K562 (cell line): ENCODE results near the gene HELZ. TPM values are rescaled to one million over a fixed set of nuclear protein-coding genes. Genes with fewer than 3 reads are reported as not detected.

Experiments used
- ATAC-seq: fragments of 200-7000 bp; cut with Tn5 transposase; 3 replicates; pipeline ENCODE4 v1.9.1; 2020; ENCODE audit warnings: moderate library complexity
- BruUV-seq: library from RNA; stranded (reverse); fragments of 400-500 nt; replicated peaks from 2 replicates; lab custom pipeline; 2021; lab: Mats Ljungman, UMichigan
- CTCF ChIA-PET: fragments of 300-600 bp; formaldehyde crosslinking; extraction: SDS; loops from one replicate; lab custom pipeline; 2021; ENCODE audit warnings: low intra/inter-chr PET ratio; lab: Yijun Ruan, JAX
- POLR2A ChIA-PET: fragments of 300-600, 350-650 bp; sonication (Branson Sonifier 250); formaldehyde crosslinking; extraction: SDS; loops from one replicate; lab custom pipeline; 2021; ENCODE audit warnings: antibody characterized with exemption, inconsistent platforms; lab: Yijun Ruan, JAX
- DNase-seq, 4 experiments: peaks; one replicate each; pipeline versions ENCODE4 v3.0.0 to v3.0.0-alpha.2; 2011 to 2018; ENCODE audit warnings: low spot score in 3 of 4, mixed read lengths in 3 of 4; ENCODE audit errors: extremely low read depth in 1 of 4
- FAIRE-seq: peaks from 2 replicates; lab custom pipeline; 2011; peaks lifted over from hg19 to GRCh38; lab: Jason Lieb, UNC
- H2AFZ ChIP-seq: 2 replicates; pipeline ENCODE4 v1.6.0; 2011; ENCODE audit warnings: low read depth, low read length, control low read depth, inconsistent platforms
- H3K27ac ChIP-seq: fragments of 200-600 bp; 3 replicates; pipeline ENCODE4 v1.8.0; 2011; ENCODE audit warnings: low read depth, mild to moderate bottlenecking, control low read depth, inconsistent platforms, low read length, moderate library complexity, mixed read lengths; ENCODE audit errors: extremely low read depth
- H3K27me3 ChIP-seq, 2 experiments: fragments of 300-600 bp in 1 of 2; 2 replicates in 1 of 2; 3 replicates in 1 of 2; pipeline versions ENCODE4 v1.6.0 to v1.8.0; 2011; ENCODE audit warnings: inconsistent platforms in 2 of 2, low read length in 2 of 2, mild to moderate bottlenecking in 1 of 2, mixed read lengths in 1 of 2, moderate library complexity in 1 of 2; ENCODE audit not compliant: control insufficient read depth in 2 of 2, insufficient read depth in 2 of 2
- H3K36me3 ChIP-seq: fragments of 300-600 bp; 3 replicates; pipeline ENCODE4 v1.8.0; 2011; ENCODE audit warnings: mild to moderate bottlenecking, low read length, inconsistent platforms; ENCODE audit not compliant: control insufficient read depth, insufficient read depth
- H3K4me1 ChIP-seq, 2 experiments: fragments of 200-600 bp in 1 of 2; replicated peaks in 1 of 2; 2 replicates in 1 of 2; 3 replicates in 1 of 2; pipeline versions ENCODE4 v1.5.1 to v1.8.0; 2011; ENCODE audit warnings: inconsistent platforms in 2 of 2, low read length in 2 of 2, mild to moderate bottlenecking in 1 of 2, mixed read lengths in 1 of 2, moderate library complexity in 1 of 2; ENCODE audit not compliant: control insufficient read depth in 2 of 2, insufficient read depth in 2 of 2
- H3K4me2 ChIP-seq: 2 replicates; pipeline ENCODE4 v1.6.1; 2011; ENCODE audit warnings: low read length, control low read depth, inconsistent platforms, mixed read lengths; ENCODE audit not compliant: insufficient read depth
- H3K4me3 ChIP-seq: fragments of 200-600 bp; sonication (generic), shearing (Covaris generic); 2 replicates; pipeline ENCODE4 v1.5.1; 2016; ENCODE audit warnings: control low read depth, inconsistent platforms
- H3K79me2 ChIP-seq: fragments of 200-600 bp; 3 replicates; pipeline ENCODE4 v1.8.0; 2011; ENCODE audit warnings: low read length, inconsistent platforms; ENCODE audit not compliant: control insufficient read depth, insufficient read depth
- H3K9ac ChIP-seq, 2 experiments: 2 replicates each; pipeline versions ENCODE4 v1.6.0 to v1.6.1; 2011; ENCODE audit warnings: low read depth in 2 of 2, low read length in 2 of 2, control low read depth in 1 of 2, inconsistent platforms in 1 of 2, mild to moderate bottlenecking in 1 of 2, mixed read lengths in 1 of 2; ENCODE audit not compliant: insufficient read depth in 1 of 2
- H3K9me1 ChIP-seq: one replicate; pipeline ENCODE4 v1.6.0; 2011; ENCODE audit warnings: inconsistent platforms, mild to moderate bottlenecking, low read length, moderate library complexity; ENCODE audit not compliant: control insufficient read depth, insufficient read depth
- H3K9me3 ChIP-seq: replicated peaks from 2 replicates; pipeline ENCODE4 v1.5.1; 2011; ENCODE audit warnings: low read depth, low read length, inconsistent platforms; ENCODE audit not compliant: control insufficient read depth, insufficient read depth
- H4K20me1 ChIP-seq: replicated peaks from 2 replicates; pipeline ENCODE4 v1.6.1; 2011; ENCODE audit warnings: low read length, inconsistent platforms, mixed read lengths; ENCODE audit not compliant: control insufficient read depth, insufficient read depth
- ARID1B ChIP-seq: fragments of 450-650 bp; IDR thresholded peaks from 2 replicates; pipeline ENCODE4 v1.6.1; 2016; ENCODE audit warnings: antibody characterized with exemption, mild to moderate bottlenecking, inconsistent platforms
- BRD4 ChIP-seq: fragments of 200-600 bp; sonication (generic); IDR thresholded peaks from 2 replicates; pipeline ENCODE4 v1.6.1; 2017; ENCODE audit warnings: inconsistent platforms
- CREB1 ChIP-seq, 2 experiments: sonication (generic) in 1 of 2; formaldehyde crosslinking in 1 of 2; IDR thresholded peaks; 2 replicates each; pipeline versions ENCODE4 v1.6.1 to v1.8.0; 2012 to 2022; ENCODE audit warnings: inconsistent platforms in 1 of 2, mild to moderate bottlenecking in 1 of 2, missing genetic modification reagents in 1 of 2, moderate library complexity in 1 of 2
- KDM2B ChIP-seq: fragments of 250-450 bp; sonication (Bioruptor Pico); IDR thresholded peaks from 2 replicates; pipeline ENCODE4 v1.8.0; 2021; ENCODE audit warnings: mild to moderate bottlenecking, moderate library complexity
- NELFE ChIP-seq: IDR thresholded peaks from 2 replicates; pipeline ENCODE4 v1.6.1; 2011; ENCODE audit warnings: mild to moderate bottlenecking; ENCODE audit not compliant: insufficient read depth, insufficient read length
- NFE2L1 ChIP-seq: fragments of 450-650 bp; IDR thresholded peaks from 2 replicates; pipeline ENCODE4 v1.6.1; 2016; ENCODE audit warnings: missing genetic modification characterization, low read depth, mild to moderate bottlenecking, missing compliant biosample characterization, moderate library complexity, borderline replicate concordance
- NONO ChIP-seq, 2 experiments: fragments of 200-400 bp in 1 of 2; fragments of 450-650 bp in 1 of 2; formaldehyde crosslinking in 1 of 2; IDR thresholded peaks; 2 replicates each; pipeline ENCODE4 v1.6.1; 2017; ENCODE audit warnings: low read depth in 2 of 2, mild to moderate bottlenecking in 2 of 2, moderate library complexity in 2 of 2, low read length in 1 of 2
- SIRT6 ChIP-seq: IDR thresholded peaks from one replicate; pipeline ENCODE4 v1.6.1; 2012; ENCODE audit warnings: low read depth, mild to moderate bottlenecking, control low read depth, inconsistent platforms, low read length, moderate library complexity
- ZFP1 ChIP-seq: fragments of 450-650 bp; formaldehyde crosslinking; IDR thresholded peaks from 2 replicates; pipeline ENCODE4 v1.4.0; 2020; ENCODE audit warnings: mild to moderate bottlenecking, mixed read lengths
- ZNF445 ChIP-seq: fragments of 250-450 bp; sonication (Bioruptor Pico); IDR thresholded peaks from 2 replicates; pipeline ENCODE4 v1.4.0; 2020; ENCODE audit warnings: low read depth, mild to moderate bottlenecking, moderate library complexity
- ZNF695 ChIP-seq: fragments of 450-650 bp; formaldehyde crosslinking; IDR thresholded peaks from 2 replicates; pipeline ENCODE4 v1.4.0; 2020; ENCODE audit warnings: mild to moderate bottlenecking, moderate library complexity
- WGBS: fragments of 100-300 bp; shearing (Covaris generic); methylation state at CpG from one replicate; pipeline ENCODE4 v1.1.6; 2016; ENCODE audit warnings: low coverage, mixed read lengths; ENCODE audit not compliant: insufficient coverage; ENCODE audit errors: missing lambda C conversion rate; 5-methylcytosine and 5-hydroxymethylcytosine counted together
- in situ Hi-C: fragments of 300-500 bp; cut with MboI; formaldehyde crosslinking; loops from 4 replicates; pipeline ENCODE4 v1.15.0; 2018; ENCODE audit warnings: inconsistent platforms, mixed read lengths
- intact Hi-C: fragments of 100-400 bp; cut with micrococcal nuclease; formaldehyde crosslinking; loops from 2 replicates; pipeline ENCODE4 v1.14.2; 2022
- polyA plus RNA-seq, 8 experiments: library from polyadenylated mRNA; depleted of rRNA in 4 of 8; stranded (reverse) in 5 of 8; unstranded in 3 of 8; fragments of >200 nt; fragmentation: Nextera tagmentation in 2 of 8; fragmentation: Illumina TruSeq in 1 of 8; extraction: Ambion mirVana in 2 of 8; extraction: Trizol in 1 of 8; gene quantifications; 2 replicates each; pipeline versions ENCODE4 v1.2.1 to v1.2.3, GENCODE V29; 2011 to 2014; ENCODE audit warnings: inconsistent platforms in 1 of 8, missing spikeins in 1 of 8
- total RNA-seq, 7 experiments: library from RNA; depleted of rRNA in 6 of 7; stranded (reverse); fragments of >200 nt in 6 of 7; fragmentation: Illumina TruSeq in 2 of 7; extraction: Trizol in 2 of 7; gene quantifications; 2 replicates each; pipeline versions ENCODE4 v1.2.1 to v1.2.3, GENCODE V29; 2011 to 2021; ENCODE audit warnings: low replicate concordance in 1 of 7

HELZ gene
- total and polyA plus RNA-seq, 9 of the 15 experiments (the other 6 are each of a cell fraction or from before 2014, with no cell fraction given): 5.2 to 39.8 (median 17.3) TPM

- Histone ChIP-seq H4K20me1 (no peaks in the 10 kb centered on the region), H3K79me2 (no peaks in the 10 kb centered on the region), H3K4me2 (no peak overlapping the region), H3K9ac (no peak overlapping the region), H3K27ac (no peak overlapping the region), H2AFZ (no peak overlapping the region), H3K27me3 (peaks cover 25 to 45% of the 10 kb centered on the region in 2 experiments), H3K9me1 (no peaks in the 10 kb centered on the region), H3K9me3 (no peaks in the 10 kb centered on the region), H3K4me1 (peaks cover 0 to 6% of the 10 kb centered on the region in 2 experiments; a peak in 1 of 5 replicates), H3K36me3 (no peaks in the 10 kb centered on the region; the same call in 2 of the 3 replicates), H3K4me3 (no peak overlapping the region)
- in situ Hi-C loops (no loop called here), intact Hi-C loops (no loop called here)
- ATAC-seq: no peak
- ChIA-PET CTCF (no interaction called here), POLR2A (interaction anchor here (0.6 kb wide), 1 partner anchor 20 kb away, joined by 3 read pairs; no protein-coding TSS in a partner anchor)
- no peak for FAIRE-seq
- BruUV-seq: no TSS peak
- TF ChIP-seq SIRT6: no peak
- no peak for TF ChIP-seq BRD4
- TF ChIP-seq NONO (IDR thresholded peaks at IDR 0.05; ENCODE audit: low read depth in 2 of 2, low read length in 1 of 2): no peak
- TF ChIP-seq NELFE: no peak
- no peak for TF ChIP-seq CREB1 (IDR thresholded peaks at IDR 0.05)
- TF ChIP-seq CREB1 (CRISPR knock-in tag; IDR thresholded peaks at IDR 0.05): no peak
- TF ChIP-seq ZNF445: no peak
- no peak for TF ChIP-seq ZNF695 (CRISPR knock-in tag)
- TF ChIP-seq ZFP1 (CRISPR knock-in tag): no peak
- TF ChIP-seq ARID1B: no peak
- TF ChIP-seq NFE2L1: no peak
- TF ChIP-seq KDM2B: no peak
- 30% methylated on average over 8 of the region's 8 CpGs for WGBS
- DNase-seq: no peak
Measured at GRCh38 chr17:67058036-67058435, 187.0 kb downstream of the HELZ start.
